GM19099 (cell line): Measurements from ENCODE around the gene CHRNA9.

Source experiments
- POLR2A ChIP-seq: IDR thresholded peaks from 3 replicates; pipeline ENCODE4 v1.6.1; 2011; ENCODE audit warnings: low read depth; ENCODE audit not compliant: insufficient read length; ENCODE audit errors: extremely low read depth

The CHRNA9 gene

DNA sequence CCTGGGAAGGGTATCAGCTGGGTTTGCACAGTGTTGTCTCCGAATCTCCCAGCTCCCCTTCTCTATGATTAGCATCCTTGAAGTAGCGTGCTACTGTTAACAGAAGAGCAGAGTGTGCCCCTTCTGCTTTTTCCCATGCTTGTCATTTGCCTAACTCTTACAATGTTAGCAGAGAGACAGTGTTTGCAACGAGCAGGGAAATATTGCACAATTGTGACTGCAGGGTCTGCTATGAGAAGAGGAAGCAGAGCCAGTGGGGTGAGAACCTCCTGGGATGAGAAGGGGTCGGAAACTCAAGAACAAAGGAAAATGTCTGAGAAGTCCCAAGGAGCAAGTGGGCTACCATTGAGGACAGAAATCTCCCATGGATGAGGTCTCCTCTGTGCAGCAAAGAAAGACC lies 7.8 kb upstream of the CHRNA9 start:
- TF ChIP-seq POLR2A, result no peak

DNA sequence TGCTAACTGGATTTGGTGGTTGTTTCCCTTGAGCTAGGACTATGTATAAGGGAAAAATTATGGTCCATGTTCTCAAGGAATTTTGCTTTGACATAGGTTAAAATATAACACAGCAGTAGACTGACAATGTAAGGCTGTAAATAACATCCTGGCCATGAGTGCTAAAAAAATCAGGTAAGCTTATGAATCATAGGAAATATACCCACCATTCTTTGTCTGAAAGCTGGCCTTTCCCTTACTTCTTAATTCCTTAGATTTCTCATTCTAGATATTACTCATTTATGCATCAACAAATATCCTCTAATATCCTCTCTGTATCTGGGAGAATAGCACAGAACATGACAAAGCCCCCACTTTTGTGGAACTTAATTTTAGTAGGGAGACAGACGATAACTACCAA lies 6.8 kb upstream of the CHRNA9 start:
- TF ChIP-seq POLR2A, result no peak

DNA sequence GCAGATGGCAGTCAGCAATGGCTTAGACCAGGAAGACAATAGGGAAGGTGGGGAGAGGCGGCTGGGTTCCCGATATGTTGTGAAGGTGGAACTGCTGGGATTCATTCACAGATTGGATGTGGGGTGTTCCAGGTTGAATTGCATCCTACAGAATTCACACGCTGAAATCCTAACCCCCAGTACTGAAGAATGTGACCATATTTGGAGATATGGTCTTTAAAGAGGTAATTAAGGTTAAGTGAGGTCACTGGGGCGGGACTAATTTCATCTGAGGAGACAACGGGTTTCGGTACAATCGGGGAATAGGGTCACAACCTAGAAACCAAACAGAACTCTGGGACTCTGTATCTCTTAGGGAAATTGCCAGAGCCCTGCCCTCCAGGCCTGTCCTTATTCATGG lies 5.3 kb upstream of the CHRNA9 start:
- no peak for TF ChIP-seq POLR2A

DNA sequence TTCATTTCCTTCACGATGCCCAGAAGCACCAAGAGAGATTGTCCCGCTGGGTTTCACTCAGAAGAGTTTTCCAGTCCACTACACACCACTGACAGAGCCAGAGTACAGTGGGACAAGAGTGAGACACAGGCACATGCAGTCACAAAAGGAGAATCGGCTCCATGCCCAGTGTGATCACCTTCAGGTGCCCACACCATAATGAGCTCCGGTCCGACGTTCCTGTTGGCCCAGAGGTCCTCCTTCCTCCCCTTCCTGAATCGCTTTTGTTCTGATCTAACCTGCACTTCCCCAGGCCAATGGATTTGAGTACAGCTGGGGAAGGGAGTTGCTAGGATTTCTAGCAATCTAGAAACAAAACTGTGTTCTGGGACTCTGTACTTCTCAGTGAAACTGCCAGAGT lies 4.6 kb upstream of the CHRNA9 start:
- TF ChIP-seq POLR2A, result no peak

DNA sequence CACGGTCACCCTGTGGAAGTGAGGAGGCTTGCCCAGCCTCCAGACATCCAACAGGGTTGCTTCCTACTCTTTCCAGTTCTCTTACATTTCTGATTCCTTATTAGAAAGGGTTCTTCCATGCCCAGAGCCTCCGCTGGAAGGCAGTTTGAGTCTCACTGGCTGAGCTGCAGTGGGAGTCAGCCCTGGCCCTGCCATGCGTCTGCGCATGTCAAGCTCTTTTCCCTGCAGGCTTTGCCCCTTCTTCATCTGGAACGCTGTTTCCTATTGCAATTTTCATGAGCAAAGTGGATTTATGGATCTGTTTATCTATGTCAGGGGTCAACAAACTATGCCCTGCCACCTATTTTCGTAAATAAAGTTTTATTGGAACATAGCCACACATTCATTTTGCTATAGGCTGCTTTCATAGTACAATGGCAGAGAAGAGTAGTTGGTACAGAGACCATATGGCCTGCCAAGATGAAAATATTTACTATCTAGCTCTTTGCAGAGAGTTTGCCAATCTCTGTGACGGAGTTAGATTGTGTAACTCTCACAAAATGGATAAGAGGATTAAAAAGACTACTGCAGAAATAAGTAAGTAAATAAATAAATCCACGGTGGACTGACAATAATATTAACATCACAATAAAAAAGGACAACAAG lies 3.9 kb upstream of the CHRNA9 start:
- TF ChIP-seq POLR2A, result no peak

DNA sequence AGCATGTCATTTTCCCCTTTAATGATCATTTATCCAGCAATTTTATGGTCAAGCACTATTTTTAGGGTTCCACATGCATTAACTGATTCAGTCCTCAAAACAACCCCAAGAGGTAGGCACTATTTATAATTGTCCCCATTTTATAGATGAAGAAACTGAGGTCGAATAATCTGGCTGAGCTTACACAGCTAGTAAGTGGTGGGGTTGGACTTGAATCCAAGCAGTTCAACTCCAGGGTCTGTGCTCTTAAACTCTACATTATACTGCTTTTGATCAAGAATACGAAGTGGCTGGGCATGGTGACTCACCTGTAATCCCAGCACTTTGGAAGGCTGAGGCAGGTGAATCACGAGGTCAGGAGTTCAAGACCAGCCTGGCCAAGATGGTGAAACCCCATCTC lies 3.2 kb upstream of the CHRNA9 start:
- no peak for TF ChIP-seq POLR2A

DNA sequence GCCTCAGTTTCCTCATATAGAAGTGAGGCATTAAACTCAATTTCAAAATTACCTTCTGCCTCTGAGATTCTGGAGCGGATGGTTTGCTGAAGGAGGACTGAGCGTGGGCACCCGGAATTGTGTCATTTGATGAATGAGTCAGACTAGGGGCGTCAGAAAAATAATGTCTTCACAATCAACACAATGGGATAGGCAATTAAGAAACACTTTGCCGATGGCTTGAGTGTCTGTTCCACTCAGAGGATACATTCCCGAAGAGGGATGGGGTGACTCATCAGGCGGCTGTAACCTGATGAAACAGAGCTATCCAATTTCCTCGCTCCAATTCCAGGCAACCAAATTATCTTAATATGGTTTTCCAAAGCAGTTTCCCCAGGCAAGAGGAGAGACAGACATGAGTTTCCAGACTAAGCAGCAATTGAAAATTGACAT lies 1.2 kb upstream of the CHRNA9 start:
- TF ChIP-seq POLR2A, result no peak

DNA sequence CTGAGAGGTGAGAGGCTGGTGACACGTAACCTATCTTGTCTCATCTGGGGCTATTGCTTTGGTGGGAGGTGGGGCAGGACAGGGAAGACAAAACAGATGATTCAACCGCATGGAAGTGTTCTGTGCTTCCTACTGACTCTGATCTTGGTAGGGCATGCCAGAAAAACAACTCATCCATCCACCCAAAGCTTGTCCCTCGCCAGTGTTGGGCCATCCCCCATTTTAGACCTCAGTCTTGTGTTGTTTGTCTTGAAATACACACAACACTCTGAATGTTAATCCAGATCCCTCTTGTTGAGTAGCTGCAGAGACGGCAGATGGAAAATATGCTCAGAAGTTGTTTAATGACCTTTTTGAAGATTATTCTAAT lies 377 bp downstream of the CHRNA9 start:
- no peak for TF ChIP-seq POLR2A

DNA sequence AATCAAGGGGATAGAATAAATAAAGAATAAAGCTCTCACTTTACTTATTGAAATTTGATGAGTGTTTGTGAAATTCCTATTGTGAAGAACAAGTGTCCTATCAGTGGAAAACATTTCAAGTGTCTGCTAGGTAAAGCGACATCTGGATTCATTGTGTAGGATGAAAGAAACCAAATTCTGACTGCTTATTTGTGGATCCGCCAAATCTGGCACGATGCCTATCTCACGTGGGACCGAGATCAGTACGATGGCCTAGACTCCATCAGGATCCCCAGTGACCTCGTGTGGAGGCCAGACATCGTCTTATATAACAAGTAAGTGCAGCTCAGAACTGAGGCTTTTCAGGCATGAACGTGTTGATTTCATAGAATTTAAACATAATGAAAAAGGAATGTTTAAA lies 1.9 kb downstream of the CHRNA9 start:
- no peak for TF ChIP-seq POLR2A

DNA sequence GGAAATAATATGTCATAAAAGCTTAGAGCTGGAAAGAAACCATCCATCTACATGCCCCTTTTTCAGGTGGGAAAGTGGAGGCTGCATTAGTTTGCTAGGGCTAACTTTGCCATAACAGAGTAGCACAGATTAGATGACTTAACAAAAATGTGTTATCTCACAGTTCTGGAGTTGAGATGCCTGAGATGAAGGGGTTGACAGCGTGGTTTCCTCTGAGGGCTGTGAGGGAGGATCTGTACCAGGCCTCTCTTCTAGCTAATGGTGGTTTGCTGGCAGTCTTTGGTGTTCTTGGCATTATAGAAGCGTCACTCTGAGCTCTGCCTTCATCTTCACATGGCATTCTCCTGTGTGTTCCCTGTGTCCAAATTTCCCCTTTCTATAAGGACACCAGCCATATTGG lies 2.4 kb downstream of the CHRNA9 start:
- no peak for TF ChIP-seq POLR2A

DNA sequence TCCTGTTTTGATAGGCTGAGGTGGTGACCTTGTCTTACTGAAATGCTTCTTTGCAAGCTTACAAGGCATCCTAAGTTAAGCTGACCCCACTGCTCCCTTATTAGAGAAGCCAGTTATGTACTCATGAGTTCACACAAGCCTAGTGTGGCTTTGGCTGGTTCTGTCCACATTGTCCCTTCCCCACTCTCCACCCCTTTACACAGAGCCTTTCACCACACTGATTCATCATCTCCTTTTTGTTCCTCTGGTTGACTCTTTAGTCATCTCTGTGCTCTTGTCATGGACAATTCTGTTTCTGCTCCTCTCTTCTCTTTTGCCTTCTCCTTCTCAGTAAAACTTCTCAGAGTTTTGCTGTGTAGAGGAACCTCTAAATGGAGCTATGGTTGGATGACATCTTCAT lies 4.9 kb downstream of the CHRNA9 start:
- TF ChIP-seq POLR2A, result no peak

DNA sequence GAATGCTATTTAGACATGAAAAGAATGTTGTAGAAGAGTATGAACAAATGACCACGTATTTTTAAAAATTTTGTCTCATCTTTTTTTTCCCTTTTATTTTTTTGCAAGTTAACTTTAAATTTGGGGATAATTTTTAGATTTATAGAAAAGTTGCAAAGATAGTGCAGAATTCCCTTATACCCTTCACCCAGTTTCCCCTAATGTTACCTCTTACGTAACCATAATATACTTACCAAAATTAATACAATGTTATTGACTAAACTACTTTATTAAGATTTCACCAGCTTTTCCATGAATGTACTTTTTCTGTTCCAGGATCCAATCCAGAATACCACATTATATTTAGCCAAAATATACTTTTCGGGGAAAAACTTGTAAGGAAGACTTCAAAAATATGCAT lies 12.3 kb downstream of the CHRNA9 start:
- TF ChIP-seq POLR2A, result no peak

DNA sequence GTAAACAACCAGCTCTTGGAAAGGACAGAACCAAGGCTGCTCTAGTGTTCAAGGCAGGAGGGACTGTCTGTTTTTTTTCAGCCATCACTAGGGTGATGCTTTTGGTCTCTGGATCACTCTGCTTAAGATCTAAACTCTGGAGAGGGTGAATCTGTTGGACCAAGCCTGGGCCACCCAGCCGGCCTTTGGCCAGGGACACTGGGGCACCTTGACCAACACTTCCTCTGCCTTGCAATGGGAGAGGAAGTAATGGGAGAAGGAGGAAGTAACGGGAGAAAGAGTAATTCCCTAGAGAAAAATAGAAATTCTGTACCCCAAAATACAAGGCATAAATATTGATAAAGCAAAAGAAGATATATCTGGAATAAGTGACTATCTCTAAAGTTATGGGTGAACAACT lies 12.9 kb downstream of the CHRNA9 start:
- TF ChIP-seq POLR2A, result no peak

DNA sequence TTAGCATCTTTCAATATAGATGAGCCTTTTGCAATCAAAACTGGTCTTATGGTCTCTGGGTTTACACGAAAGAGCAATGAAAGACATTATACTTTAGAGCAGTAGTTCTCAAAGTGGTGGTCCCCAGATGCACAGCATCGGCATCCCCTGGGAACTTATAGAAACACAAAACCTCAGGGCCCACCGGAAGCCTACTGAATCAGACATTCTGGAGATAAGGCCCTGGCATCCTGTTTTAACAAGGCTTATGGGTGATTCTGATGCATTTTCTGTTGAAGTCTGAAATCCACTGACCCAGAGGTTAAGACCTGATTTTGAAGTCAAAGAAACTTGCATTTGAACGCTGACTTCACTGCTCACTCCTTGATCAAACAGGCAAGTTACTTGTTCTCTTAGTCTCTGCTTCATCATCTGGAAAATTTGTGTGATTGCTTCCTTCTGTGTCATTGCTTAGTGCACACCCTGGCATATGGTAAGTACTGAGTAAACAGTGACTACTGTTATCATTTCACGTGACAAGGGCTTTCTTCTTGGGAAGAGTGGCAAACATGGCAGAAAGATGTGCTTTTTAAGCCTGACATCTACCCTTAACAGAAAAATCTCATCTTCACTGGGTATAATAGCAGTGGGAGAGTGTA lies 14.5 kb downstream of the CHRNA9 start:
- no peak for TF ChIP-seq POLR2A

DNA sequence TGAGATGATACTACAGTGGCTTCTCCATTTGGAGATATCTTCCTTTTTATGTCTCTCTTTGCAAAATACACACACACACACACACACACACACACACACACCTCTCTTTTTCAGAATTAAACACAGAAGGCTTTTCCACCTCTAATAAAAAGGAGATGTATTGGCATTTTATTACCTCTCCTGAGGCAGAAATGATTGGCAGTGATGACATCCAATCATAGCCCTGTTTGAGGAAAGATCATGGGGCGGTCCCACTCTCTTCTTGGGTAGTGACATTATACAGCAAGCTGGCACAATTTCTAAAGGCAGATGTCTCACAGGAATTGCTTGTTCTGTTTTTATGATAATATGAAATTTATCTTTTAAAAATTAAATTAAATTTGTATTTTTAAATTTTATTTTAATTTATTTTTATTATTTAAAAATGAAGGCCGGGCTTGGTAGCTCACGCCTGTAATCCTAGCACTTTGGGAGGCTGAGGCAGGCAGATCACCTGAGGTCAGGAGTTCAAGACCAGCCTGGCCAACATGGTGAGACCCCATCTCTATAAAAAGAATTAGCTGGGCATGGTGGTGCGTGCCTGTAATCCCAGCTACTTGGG lies 15.6 kb downstream of the CHRNA9 start:
- no peak for TF ChIP-seq POLR2A

DNA sequence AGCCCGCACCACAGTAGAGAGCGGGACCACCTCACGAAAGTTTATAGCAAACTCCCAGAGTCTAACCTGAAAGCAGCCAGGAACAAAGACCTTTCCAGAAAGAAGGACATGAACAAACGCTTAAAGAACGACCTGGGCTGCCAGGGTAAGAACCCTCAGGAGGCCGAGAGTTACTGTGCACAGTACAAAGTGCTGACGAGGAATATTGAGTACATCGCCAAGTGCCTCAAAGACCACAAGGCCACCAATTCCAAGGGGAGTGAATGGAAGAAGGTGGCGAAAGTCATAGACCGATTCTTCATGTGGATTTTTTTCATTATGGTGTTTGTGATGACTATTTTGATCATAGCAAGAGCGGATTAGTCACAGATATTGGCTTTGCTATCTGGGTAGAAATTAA lies 19.0 kb downstream of the CHRNA9 start:
- no peak for TF ChIP-seq POLR2A
